Measurements from ENCODE around the gene CDADC1.

DNA sequence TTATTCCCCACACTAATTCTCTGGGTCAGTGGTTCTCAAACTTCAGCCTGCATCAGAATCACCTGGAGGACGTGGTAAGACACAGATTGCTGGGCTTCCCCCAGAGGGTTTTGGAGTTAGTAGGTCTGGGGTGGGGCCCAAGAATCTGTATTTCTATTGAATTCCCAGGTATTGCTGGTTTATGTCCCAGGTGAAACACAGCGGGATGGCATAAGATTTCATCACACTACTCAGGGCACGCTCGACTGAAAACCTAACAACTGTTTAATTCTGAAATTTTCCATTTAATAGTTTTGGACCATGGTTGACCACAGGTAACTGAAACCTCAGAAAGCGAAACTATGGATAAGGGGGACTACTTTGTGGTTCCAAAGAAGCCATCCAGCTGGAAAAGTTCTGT, 21.1 kb upstream of the CDADC1 start:
- TF ChIP-seq, protein P1, sequence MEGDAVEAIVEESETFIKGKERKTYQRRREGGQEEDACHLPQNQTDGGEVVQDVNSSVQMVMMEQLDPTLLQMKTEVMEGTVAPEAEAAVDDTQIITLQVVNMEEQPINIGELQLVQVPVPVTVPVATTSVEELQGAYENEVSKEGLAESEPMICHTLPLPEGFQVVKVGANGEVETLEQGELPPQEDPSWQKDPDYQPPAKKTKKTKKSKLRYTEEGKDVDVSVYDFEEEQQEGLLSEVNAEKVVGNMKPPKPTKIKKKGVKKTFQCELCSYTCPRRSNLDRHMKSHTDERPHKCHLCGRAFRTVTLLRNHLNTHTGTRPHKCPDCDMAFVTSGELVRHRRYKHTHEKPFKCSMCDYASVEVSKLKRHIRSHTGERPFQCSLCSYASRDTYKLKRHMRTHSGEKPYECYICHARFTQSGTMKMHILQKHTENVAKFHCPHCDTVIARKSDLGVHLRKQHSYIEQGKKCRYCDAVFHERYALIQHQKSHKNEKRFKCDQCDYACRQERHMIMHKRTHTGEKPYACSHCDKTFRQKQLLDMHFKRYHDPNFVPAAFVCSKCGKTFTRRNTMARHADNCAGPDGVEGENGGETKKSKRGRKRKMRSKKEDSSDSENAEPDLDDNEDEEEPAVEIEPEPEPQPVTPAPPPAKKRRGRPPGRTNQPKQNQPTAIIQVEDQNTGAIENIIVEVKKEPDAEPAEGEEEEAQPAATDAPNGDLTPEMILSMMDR (IDR thresholded peaks at IDR 0.05; ENCODE audit: insufficient read depth, low read depth, low read length): no peak
- TF ChIP-seq EZH2 (IDR thresholded peaks at IDR 0.05; ENCODE audit: insufficient read depth, low read length): no peak
